ENCODE results near the gene DES.
A peak's percentile ranks its signal among the peaks of the same experiment; 100 is the strongest.
"Not testable (repeated sequence)": the region's sequence is repeated elsewhere in the genome, so short reads cannot be mapped to it uniquely, and the experiment has no call there.

The DES gene

GRCh38 chr2:219399716-219400478, 18.3 kb upstream of the DES start:
- DNase-seq (ENCODE audit: low read depth), result no peak

GRCh38 chr2:219400562-219400961, 17.6 kb upstream of the DES start:
- no peak for DNase-seq (ENCODE audit: low read depth)

- no peak for DNase-seq (ENCODE audit: low read depth)
Observed at GRCh38 chr2:219401606-219402005, 16.6 kb upstream of the DES start.

GRCh38 chr2:219402665-219403515, 15.3 kb upstream of the DES start:
- peak; percentile 92 for DNase-seq (ENCODE audit: low read depth)

GRCh38 chr2:219403861-219404260, 14.3 kb upstream of the DES start:
- no peak for DNase-seq (ENCODE audit: low read depth)

- DNase-seq (ENCODE audit: low read depth), result no peak
Observed at GRCh38 chr2:219404291-219404910, 13.8 kb upstream of the DES start.

- no peak for DNase-seq (ENCODE audit: low read depth)
Observed at GRCh38 chr2:219404954-219405353, 13.2 kb upstream of the DES start.

- no peak for DNase-seq (ENCODE audit: low read depth)
Observed at GRCh38 chr2:219405451-219405850, 12.7 kb upstream of the DES start.

- DNase-seq (ENCODE audit: low read depth), result no peak
Observed at GRCh38 chr2:219405958-219406860, 12.0 kb upstream of the DES start.

GRCh38 chr2:219406861-219407230, 11.3 kb upstream of the DES start:
- peak; percentile 88 for DNase-seq (ENCODE audit: low read depth)

- not testable (repeated sequence) for DNase-seq (ENCODE audit: low read depth)
Observed at GRCh38 chr2:219407343-219407742, 10.8 kb upstream of the DES start.

- no peak for DNase-seq (ENCODE audit: low read depth)
Observed at GRCh38 chr2:219408204-219408603, 10.0 kb upstream of the DES start.

GRCh38 chr2:219408631-219409030, 9.5 kb upstream of the DES start:
- no peak for DNase-seq (ENCODE audit: low read depth)

GRCh38 chr2:219409619-219410018, 8.6 kb upstream of the DES start:
- DNase-seq (ENCODE audit: low read depth), result no peak

- no peak for DNase-seq (ENCODE audit: low read depth)
Observed at GRCh38 chr2:219410390-219410789, 7.8 kb upstream of the DES start.

- DNase-seq (ENCODE audit: low read depth), result no peak
Observed at GRCh38 chr2:219414857-219415256, 3.3 kb upstream of the DES start.

GRCh38 chr2:219415580-219416234, 2.5 kb upstream of the DES start:
- no peak for DNase-seq (ENCODE audit: low read depth)

GRCh38 chr2:219416235-219416602, 2.0 kb upstream of the DES start:
- DNase-seq (ENCODE audit: low read depth), result no peak

- no peak for DNase-seq (ENCODE audit: low read depth)
Observed at GRCh38 chr2:219416938-219417337, 1.2 kb upstream of the DES start.

GRCh38 chr2:219417374-219417773, 803 bp upstream of the DES start:
- no peak for DNase-seq (ENCODE audit: low read depth)

- DNase-seq (ENCODE audit: low read depth), result no peak
Observed at GRCh38 chr2:219419012-219419324, 791 bp downstream of the DES start.

Data from ELR (cell line).